ENCODE measurements around the gene CTNNA3. TPM values are rescaled to one million over a fixed set of nuclear protein-coding genes. Genes with fewer than 3 reads are reported as not detected.

The CTNNA3 gene
- total RNA-seq, 1 donor from 2014 or later, result under 0.01 TPM

- DNase-seq (ENCODE audit: low spot score in 2 of 2), result no peak
- Histone ChIP-seq H3K4me3 (no peak overlapping the region), H3K27me3 (no peaks in the 10 kb centered on the region), H3K4me1 (no peaks in the 10 kb centered on the region), H3K9me3 (no peaks in the 10 kb centered on the region), H3K36me3 (no peaks in the 10 kb centered on the region), H3K27ac (no peak overlapping the region)
- intact Hi-C loops (cut with DNase I), result no loop called here
- TF ChIP-seq CTCF (IDR thresholded peaks at IDR 0.05), result no peak
Observed at GRCh38 chr10:67519434-67519833, 176.6 kb downstream of the CTNNA3 start.

- TF ChIP-seq CTCF (IDR thresholded peaks at IDR 0.05), result no peak
- intact Hi-C loops (cut with DNase I), result no loop called here
- Histone ChIP-seq H3K36me3 (no peaks in the 10 kb centered on the region), H3K4me1 (no peaks in the 10 kb centered on the region), H3K27me3 (no peaks in the 10 kb centered on the region), H3K9me3 (no peaks in the 10 kb centered on the region), H3K4me3 (no peak overlapping the region), H3K27ac (no peak overlapping the region)
- no peak for DNase-seq (ENCODE audit: low spot score in 2 of 2)
Observed at GRCh38 chr10:67518756-67519155, 177.2 kb downstream of the CTNNA3 start.

- Histone ChIP-seq H3K9me3 (no peaks in the 10 kb centered on the region), H3K27me3 (no peaks in the 10 kb centered on the region), H3K27ac (no peak overlapping the region), H3K4me3 (no peak overlapping the region), H3K36me3 (no peaks in the 10 kb centered on the region), H3K4me1 (no peaks in the 10 kb centered on the region)
- intact Hi-C loops (cut with DNase I), result no loop called here
- DNase-seq (ENCODE audit: low spot score in 2 of 2), result no peak
- no peak for TF ChIP-seq CTCF (IDR thresholded peaks at IDR 0.05)
Observed at GRCh38 chr10:67518043-67518442, 178.0 kb downstream of the CTNNA3 start.

GRCh38 chr10:67506757-67507091, 189.3 kb downstream of the CTNNA3 start:
- intact Hi-C loops (cut with DNase I), result no loop called here
- Histone ChIP-seq H3K9me3 (no peaks in the 10 kb centered on the region), H3K4me1 (no peaks in the 10 kb centered on the region), H3K27ac (no peak overlapping the region), H3K27me3 (no peaks in the 10 kb centered on the region), H3K4me3 (no peak overlapping the region), H3K36me3 (no peaks in the 10 kb centered on the region)
- no peak for TF ChIP-seq CTCF (IDR thresholded peaks at IDR 0.05)
- DNase-seq (ENCODE audit: low spot score in 2 of 2), result no peak

- intact Hi-C loops (cut with DNase I), result no loop called here
- no peak for TF ChIP-seq CTCF (IDR thresholded peaks at IDR 0.05)
- no peaks in the 10 kb centered on the region for H3K27me3 ChIP-seq
- no peak overlapping the region for H3K4me3 ChIP-seq
- H3K9me3 ChIP-seq, result no peaks in the 10 kb centered on the region
- no peaks in the 10 kb centered on the region for H3K36me3 ChIP-seq
- H3K4me1 ChIP-seq, result no peaks in the 10 kb centered on the region
- H3K27ac ChIP-seq, result no peak overlapping the region
- no peak for DNase-seq (ENCODE audit: low spot score in 2 of 2)
Observed at GRCh38 chr10:67506083-67506756, 189.8 kb downstream of the CTNNA3 start.

Measured in ascending aorta (tissue), 2 donors.